ENCODE data around the gene TNKS2.

The TNKS2 gene

DNA sequence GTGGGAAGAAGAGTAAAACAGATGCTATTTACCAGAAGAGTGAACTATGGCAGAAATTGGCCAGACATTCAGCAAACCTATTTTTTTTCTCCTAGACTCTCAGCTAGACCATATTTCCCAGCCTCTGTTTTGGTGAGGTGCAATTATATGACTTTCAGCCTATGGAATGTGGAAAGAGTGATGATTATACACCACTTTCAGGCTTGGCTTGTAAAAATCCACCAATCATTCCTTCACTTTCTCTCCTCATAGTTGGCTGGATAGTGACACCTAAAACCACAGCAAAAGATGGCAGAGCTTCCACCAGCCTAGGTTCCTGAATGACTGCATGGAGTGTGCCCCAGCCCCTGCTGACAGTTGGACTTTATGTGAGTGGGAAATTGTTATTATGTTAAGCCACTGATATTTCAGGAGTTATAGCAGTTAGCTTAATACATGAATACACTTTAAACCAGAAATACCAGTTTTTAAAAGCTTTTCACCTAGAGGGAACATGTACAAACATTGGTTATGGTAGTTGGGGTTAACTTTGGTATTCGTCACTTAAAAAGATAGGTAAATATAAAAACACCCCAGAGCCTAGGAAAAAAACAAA is 19.1 kb upstream of the TNKS2 start:
- no peak for ATAC-seq
- H3K27me3 Mint-ChIP-seq = no peaks in the 10 kb centered on the region
- no peak overlapping the region for H3K27ac Mint-ChIP-seq
- no peaks in the 10 kb centered on the region for H3K9me3 Mint-ChIP-seq
- no peaks in the 10 kb centered on the region for H3K4me1 Mint-ChIP-seq
- H3K4me3 Mint-ChIP-seq = no peak overlapping the region
- no peaks in the 10 kb centered on the region for H3K36me3 Mint-ChIP-seq

DNA sequence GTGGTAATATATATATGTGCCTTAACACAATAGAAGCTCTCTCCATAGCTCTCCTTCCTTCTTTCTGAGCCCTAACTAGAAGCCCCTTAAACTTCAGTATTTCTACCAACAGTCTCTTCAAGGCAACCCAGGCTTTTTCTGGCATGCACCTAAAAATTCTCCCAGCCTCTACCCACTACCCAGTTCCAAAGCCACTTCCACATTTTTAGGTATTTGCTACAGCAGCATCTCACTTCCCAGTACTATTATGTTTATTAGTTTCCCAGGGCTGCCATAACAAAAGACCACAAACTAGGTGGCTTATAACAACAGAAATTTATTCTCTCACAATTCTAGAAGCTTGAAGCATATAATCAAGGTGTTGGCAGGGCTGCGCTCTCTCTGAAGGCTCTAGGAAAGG is 15.7 kb upstream of the TNKS2 start:
- Mint-ChIP-seq H3K4me1 (no peaks in the 10 kb centered on the region), H3K36me3 (no peaks in the 10 kb centered on the region), H3K9me3 (no peaks in the 10 kb centered on the region), H3K4me3 (no peak overlapping the region), H3K27ac (no peak overlapping the region), H3K27me3 (no peaks in the 10 kb centered on the region)
- no peak for ATAC-seq

DNA sequence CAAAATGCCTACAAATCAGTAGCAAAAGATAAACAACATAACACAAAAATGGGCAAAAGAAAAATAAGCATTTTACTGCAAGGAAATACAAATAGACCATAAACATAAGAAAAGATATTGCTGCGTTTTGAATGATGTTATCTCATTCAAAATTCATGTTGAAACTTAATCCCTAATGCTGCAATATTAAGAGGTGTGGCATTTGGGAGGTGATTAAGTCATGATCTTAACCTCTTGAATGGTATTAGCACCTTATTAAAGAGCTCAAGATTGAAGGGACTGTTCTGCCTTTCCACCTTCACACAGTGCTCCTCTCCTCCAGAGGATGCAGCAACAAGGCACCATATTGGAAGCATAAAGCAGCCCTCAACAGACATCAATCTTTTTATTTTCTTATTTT is 12.4 kb upstream of the TNKS2 start:
- no peak for ATAC-seq
- Mint-ChIP-seq H3K4me1 (no peaks in the 10 kb centered on the region), H3K27me3 (no peaks in the 10 kb centered on the region), H3K36me3 (peaks cover 7% of the 10 kb centered on the region), H3K9me3 (no peaks in the 10 kb centered on the region), H3K4me3 (no peak overlapping the region), H3K27ac (no peak overlapping the region)

DNA sequence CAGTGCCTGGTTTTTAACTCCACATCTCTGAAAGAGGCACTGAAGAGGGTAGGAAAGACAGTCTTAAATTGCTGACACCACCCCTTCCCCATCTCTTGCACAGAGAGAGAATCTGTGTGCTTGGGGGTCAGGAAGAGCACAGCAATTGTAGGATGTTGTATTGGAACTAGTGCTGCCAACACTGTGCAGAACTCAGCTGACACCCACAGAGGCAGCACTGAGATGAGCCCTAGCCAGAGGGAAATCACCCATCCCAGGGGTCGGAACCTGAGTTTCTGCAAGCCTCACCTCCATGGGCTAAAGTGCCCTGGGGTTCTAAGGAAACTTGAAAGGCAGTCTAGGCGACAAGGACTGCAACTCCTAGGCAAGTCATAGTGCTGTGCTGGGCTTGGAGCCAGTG is 11.0 kb upstream of the TNKS2 start:
- no peak for ATAC-seq
- H3K27me3 Mint-ChIP-seq = no peaks in the 10 kb centered on the region
- no peak overlapping the region for H3K27ac Mint-ChIP-seq
- H3K4me1 Mint-ChIP-seq = no peaks in the 10 kb centered on the region
- H3K9me3 Mint-ChIP-seq = no peaks in the 10 kb centered on the region
- no peak overlapping the region for H3K4me3 Mint-ChIP-seq
- H3K36me3 Mint-ChIP-seq = peaks cover 7% of the 10 kb centered on the region

DNA sequence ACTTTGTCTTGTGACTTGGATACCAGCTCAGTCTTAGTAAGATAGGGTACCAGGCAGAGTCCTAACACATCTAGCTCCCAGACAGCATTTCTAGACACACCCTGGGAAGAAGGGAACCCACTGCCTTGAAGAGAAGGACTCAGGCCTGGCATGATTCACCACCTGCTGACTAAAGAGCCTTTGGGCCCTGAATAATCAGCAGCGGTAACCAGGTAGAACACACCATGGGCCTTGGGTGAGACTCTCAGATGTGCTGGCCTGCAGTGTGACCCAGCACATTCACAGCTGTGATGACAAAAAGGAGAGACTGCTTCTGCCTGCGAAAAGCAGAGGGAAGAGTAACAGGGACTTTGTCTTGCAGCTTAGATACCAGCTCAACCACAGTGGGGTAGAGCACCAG is 10.4 kb upstream of the TNKS2 start:
- Mint-ChIP-seq H3K36me3 (peaks cover 7% of the 10 kb centered on the region), H3K9me3 (no peaks in the 10 kb centered on the region), H3K4me3 (no peak overlapping the region), H3K27ac (no peak overlapping the region), H3K27me3 (no peaks in the 10 kb centered on the region), H3K4me1 (no peaks in the 10 kb centered on the region)
- ATAC-seq = no peak

DNA sequence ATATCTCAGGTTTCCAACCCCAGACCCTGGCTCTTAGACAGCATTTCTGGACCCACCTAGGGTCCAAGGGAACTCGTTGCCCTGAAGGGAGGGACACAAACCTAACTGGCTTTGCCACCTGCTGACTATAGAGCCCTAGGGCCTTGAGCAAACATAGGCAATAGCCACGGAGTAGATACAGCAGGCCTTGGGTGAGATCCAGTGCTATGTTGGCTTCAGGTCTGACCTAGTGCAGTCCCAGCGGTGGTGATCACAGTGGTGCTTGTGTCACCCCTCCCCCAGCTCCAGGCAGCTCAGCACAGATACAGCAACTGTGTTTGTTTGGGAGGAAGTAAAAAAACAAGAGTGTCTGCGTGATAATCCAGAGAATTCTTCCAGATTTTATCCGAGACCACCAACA is 9.7 kb upstream of the TNKS2 start:
- ATAC-seq = no peak
- no peak overlapping the region for H3K27ac Mint-ChIP-seq
- no peaks in the 10 kb centered on the region for H3K4me1 Mint-ChIP-seq
- H3K9me3 Mint-ChIP-seq = no peaks in the 10 kb centered on the region
- peaks cover 7% of the 10 kb centered on the region for H3K36me3 Mint-ChIP-seq
- H3K27me3 Mint-ChIP-seq = no peaks in the 10 kb centered on the region
- H3K4me3 Mint-ChIP-seq = no peak overlapping the region

- H3K36me3 Mint-ChIP-seq = peaks cover 5% of the 10 kb centered on the region
- H3K27me3 Mint-ChIP-seq = no peaks in the 10 kb centered on the region
- peak overlapping the region; percentile 83 for H3K4me3 Mint-ChIP-seq
- H3K9me3 Mint-ChIP-seq = no peaks in the 10 kb centered on the region
- peak overlapping the region; percentile 98 for H3K27ac Mint-ChIP-seq
- ATAC-seq = peak; percentile 62
- H3K4me1 Mint-ChIP-seq = peaks cover 46% of the 10 kb centered on the region
These were observed 1.7 kb upstream of the TNKS2 start for GRCh38 chr10:91796331-91797047.

- Mint-ChIP-seq H3K36me3 (peaks cover 11% of the 10 kb centered on the region), H3K27ac (peak overlapping the region; percentile 98), H3K9me3 (no peaks in the 10 kb centered on the region), H3K4me1 (peaks cover 53% of the 10 kb centered on the region), H3K4me3 (peak overlapping the region; percentile 83), H3K27me3 (no peaks in the 10 kb centered on the region)
- ATAC-seq = no peak
These were observed 1.1 kb upstream of the TNKS2 start for GRCh38 chr10:91797048-91797690.

GRCh38 chr10:91798649-91799611 is 704 bp downstream of the TNKS2 start:
- no peaks in the 10 kb centered on the region for H3K27me3 Mint-ChIP-seq

GRCh38 chr10:91799612-91799975 is 1.4 kb downstream of the TNKS2 start:
- no peaks in the 10 kb centered on the region for H3K27me3 Mint-ChIP-seq
- H3K36me3 Mint-ChIP-seq = peaks cover 13% of the 10 kb centered on the region
- no peak for ATAC-seq
- H3K4me1 Mint-ChIP-seq = peaks cover 61% of the 10 kb centered on the region
- peak overlapping the region; percentile 98 for H3K27ac Mint-ChIP-seq
- H3K4me3 Mint-ChIP-seq = peak overlapping the region; percentile 96
- no peaks in the 10 kb centered on the region for H3K9me3 Mint-ChIP-seq

More at GRCh38 chr10:91798649-91799611, 704 bp downstream of the TNKS2 start:
- H3K4me1 Mint-ChIP-seq = peaks cover 61% of the 10 kb centered on the region
- peaks cover 13% of the 10 kb centered on the region for H3K36me3 Mint-ChIP-seq
- H3K9me3 Mint-ChIP-seq = no peaks in the 10 kb centered on the region
- H3K27ac Mint-ChIP-seq = peak overlapping the region; percentile 98
- peak overlapping the region; percentile 96 for H3K4me3 Mint-ChIP-seq
- peak; percentile 82 for ATAC-seq

DNA sequence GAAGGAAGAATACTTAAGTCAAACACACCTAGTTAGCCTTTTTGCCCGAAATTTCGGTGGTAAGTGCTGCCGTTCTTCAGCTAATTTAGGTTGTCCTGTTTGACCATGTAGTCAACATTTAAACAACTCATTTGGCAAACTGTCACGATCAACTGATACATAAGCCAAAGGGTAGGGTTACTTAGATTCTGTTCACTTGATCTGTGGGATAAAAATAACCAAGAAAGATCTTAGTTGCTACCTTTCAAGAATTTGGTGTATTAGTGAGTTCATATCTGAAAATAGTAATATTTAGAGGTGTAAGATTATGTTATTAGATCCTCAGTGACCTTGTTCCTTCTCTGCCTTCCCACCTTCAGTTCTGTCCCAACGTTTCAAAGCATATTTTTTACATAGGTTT is 2.0 kb downstream of the TNKS2 start:
- no peak for ATAC-seq

DNA sequence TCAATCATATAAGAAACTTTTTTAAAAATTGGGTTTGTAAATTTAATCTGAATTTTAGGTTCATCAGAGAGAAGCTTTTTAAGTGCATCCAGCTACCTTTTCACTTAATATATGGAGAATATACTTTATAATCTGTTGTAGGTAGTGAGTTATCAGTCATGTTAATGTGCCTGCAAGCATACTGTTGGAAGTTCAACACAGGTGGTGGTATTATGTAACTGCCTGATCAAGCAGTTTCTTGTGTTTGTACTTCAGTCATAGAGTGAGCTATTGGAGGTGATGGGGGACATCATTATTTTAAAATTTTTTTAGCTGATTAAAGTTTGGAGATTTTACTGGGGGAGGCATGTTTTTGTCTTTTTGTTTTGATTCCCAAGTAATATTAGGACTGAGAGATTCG is 2.5 kb downstream of the TNKS2 start:
- Mint-ChIP-seq H3K27me3 (no peaks in the 10 kb centered on the region), H3K4me1 (peaks cover 71% of the 10 kb centered on the region), H3K9me3 (no peaks in the 10 kb centered on the region), H3K27ac (no peak overlapping the region), H3K4me3 (no peak overlapping the region), H3K36me3 (peaks cover 20% of the 10 kb centered on the region)
- no peak for ATAC-seq

More for the DNA sequence above, 2.0 kb downstream of the TNKS2 start:
- Mint-ChIP-seq H3K27me3 (no peaks in the 10 kb centered on the region), H3K27ac (peak overlapping the region; percentile 98), H3K4me1 (peaks cover 65% of the 10 kb centered on the region), H3K4me3 (peak overlapping the region; percentile 96), H3K9me3 (no peaks in the 10 kb centered on the region), H3K36me3 (peaks cover 15% of the 10 kb centered on the region)

- ATAC-seq = no peak
- Mint-ChIP-seq H3K27me3 (no peaks in the 10 kb centered on the region), H3K4me3 (no peak overlapping the region), H3K27ac (no peak overlapping the region), H3K36me3 (peaks cover 34% of the 10 kb centered on the region), H3K4me1 (peaks cover 67% of the 10 kb centered on the region), H3K9me3 (no peaks in the 10 kb centered on the region)
These were observed 5.3 kb downstream of the TNKS2 start for GRCh38 chr10:91803386-91804125.

DNA sequence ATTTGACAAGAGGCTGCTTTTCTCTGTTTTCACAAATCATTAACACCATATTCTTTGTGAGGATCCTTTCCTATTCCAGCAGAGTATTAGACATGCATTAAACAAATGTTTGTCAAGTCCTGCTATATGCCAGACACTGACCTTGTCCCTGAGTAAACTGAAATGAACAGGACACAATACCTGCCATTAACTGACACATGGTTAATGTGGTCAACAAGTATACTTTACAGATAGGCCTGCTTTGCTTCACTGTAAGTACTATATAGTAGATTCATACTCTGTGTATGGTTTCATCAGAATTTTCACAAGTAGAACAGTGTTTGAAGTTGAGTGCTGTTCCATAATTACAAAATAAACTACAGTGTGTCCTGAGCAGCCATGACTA is 5.9 kb downstream of the TNKS2 start:
- Mint-ChIP-seq H3K36me3 (peaks cover 34% of the 10 kb centered on the region), H3K4me1 (peaks cover 66% of the 10 kb centered on the region), H3K4me3 (no peak overlapping the region), H3K27me3 (no peaks in the 10 kb centered on the region), H3K27ac (no peak overlapping the region), H3K9me3 (no peaks in the 10 kb centered on the region)
- ATAC-seq = no peak
